Measurements from ENCODE around the gene ZIC4. TPM values are rescaled to one million over a fixed set of nuclear protein-coding genes. Genes with fewer than 3 reads are reported as not detected.

Gene ZIC4
- total and polyA plus RNA-seq, 2 of the 4 experiments (the other 2 are of a cell fraction) = not detected

DNA sequence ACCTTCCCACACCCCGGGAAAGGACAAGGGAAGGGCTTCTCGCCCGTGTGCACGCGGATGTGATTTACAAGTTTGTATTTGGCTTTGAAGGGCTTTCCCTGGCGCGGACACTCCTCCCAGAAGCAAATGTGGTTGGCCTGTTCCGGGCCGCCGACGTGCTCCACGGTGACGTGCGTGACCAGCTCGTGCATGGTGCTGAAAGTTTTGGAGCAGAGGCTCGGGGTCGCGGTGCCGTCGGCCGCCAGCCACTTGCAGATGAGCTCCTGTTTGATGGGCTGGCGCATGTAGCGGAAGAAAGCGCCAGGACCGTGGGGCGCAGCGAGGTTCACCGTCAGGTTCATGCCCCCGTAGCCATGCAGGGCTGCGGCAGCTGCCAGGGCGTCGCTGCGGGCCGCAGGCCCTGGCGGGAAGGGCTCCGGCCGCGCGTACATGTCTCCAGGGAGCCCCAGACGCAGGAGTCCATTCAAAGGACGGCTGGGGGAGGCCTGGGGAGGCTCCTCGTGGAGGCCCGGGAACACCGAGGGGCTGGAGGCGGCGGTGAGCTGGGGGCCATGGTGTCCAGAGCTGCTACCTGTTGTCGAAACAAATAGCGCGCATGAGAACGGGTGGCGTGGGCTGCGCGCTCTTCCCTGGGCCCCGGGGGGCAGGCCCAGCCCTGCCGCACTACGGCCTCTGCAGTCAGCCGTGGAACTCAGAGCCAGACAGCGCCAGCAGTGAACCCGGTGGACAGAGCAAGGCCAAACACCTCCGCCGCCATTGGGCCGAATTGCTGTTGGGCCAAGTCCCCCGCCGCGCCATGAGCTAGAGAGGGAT lies 10.2 kb downstream of the ZIC4 start:
- in situ Hi-C loops (cut with MboI; ENCODE audit: low sequenced_read_pairs) (no loop called here), dilution Hi-C loops (cut with HindIII; ENCODE audit: low sequenced_read_pairs, unreplicated experiment) (no loop called here), intact Hi-C loops (cut with micrococcal nuclease) (no loop called here)
- no peak overlapping the region for H3K4me2 ChIP-seq (ENCODE audit: low read depth, low read length)
- TF ChIP-seq RAD21 (IDR thresholded peaks at IDR 0.05; ENCODE audit: low read length) = no peak
- ATAC-seq (ENCODE audit: low read depth) = no peak
- H3K9ac ChIP-seq (ENCODE audit: low read depth, low read length) = no peak overlapping the region
- peaks cover 88% of the 10 kb centered on the region for H3K27me3 ChIP-seq (ENCODE audit: control insufficient read depth, insufficient read depth, low read length)
- H3K9me1 ChIP-seq (ENCODE audit: insufficient read depth, low read length) = no peaks in the 10 kb centered on the region
- no peak overlapping the region for H4K8ac ChIP-seq (ENCODE audit: low read depth in 2 of 2, low read length in 2 of 2)
- no peaks in the 10 kb centered on the region; the same call in 1 of the 2 replicates for H4K20me1 ChIP-seq (ENCODE audit: insufficient read depth, low read length)
- H2BK15ac ChIP-seq (ENCODE audit: low read depth, low read length) = no peak overlapping the region
- no peaks in the 10 kb centered on the region for H3K79me1 ChIP-seq (ENCODE audit: low read depth in 1 of 2, low read length in 2 of 2)
- no peak overlapping the region for H2BK20ac ChIP-seq (ENCODE audit: low read depth, low read length)
- peak overlapping the region; percentile 41 for H2AFZ ChIP-seq (replicated peaks; ENCODE audit: low read length, poor library complexity)
- no peak overlapping the region for H2BK120ac ChIP-seq (ENCODE audit: low read depth, low read length)
- BruUV-seq (replicated peaks) = no TSS peak
- H3K4me1 ChIP-seq (ENCODE audit: control insufficient read depth, insufficient read depth, low read length) = no peaks in the 10 kb centered on the region
- H4K5ac ChIP-seq (ENCODE audit: low read depth, low read length) = no peak overlapping the region
- no peak overlapping the region for H3K18ac ChIP-seq (ENCODE audit: low read depth, low read length)
- no peak overlapping the region for H2BK5ac ChIP-seq (ENCODE audit: low read depth, low read length, poor library complexity, severe bottlenecking)
- no peak overlapping the region for H3K23ac ChIP-seq (ENCODE audit: low read depth, low read length)
- peaks cover 24% of the 10 kb centered on the region; the same call in 1 of the 2 replicates for H3K9me3 ChIP-seq (ENCODE audit: control insufficient read depth, insufficient read depth, low read length)
- CTCF ChIA-PET = no interaction called here
- H3K56ac ChIP-seq (ENCODE audit: extremely low read depth, insufficient read depth, low read length) = no peak overlapping the region
- H3K4me3 ChIP-seq (ENCODE audit: insufficient read depth, low read depth, low read length) = no peak overlapping the region
- no peak overlapping the region for H3K4ac ChIP-seq (ENCODE audit: low read depth, low read length)
- H3K14ac ChIP-seq (replicated peaks; ENCODE audit: low read depth, low read length) = no peak overlapping the region
- no peak overlapping the region for H4K91ac ChIP-seq (ENCODE audit: insufficient read depth, low read depth, low read length)
- H3K36me3 ChIP-seq (ENCODE audit: control insufficient read depth, insufficient read depth, low read length) = no peaks in the 10 kb centered on the region
- POLR2A ChIA-PET (ENCODE audit: unreplicated experiment) = no interaction called here
- H2AK5ac ChIP-seq (ENCODE audit: low read depth, low read length) = no peak overlapping the region
- H3K27ac ChIP-seq (ENCODE audit: insufficient read depth, low read length) = no peak overlapping the region
- WGBS, 2 experiments (ENCODE audit: extremely low coverage in 2 of 2, insufficient read length in 1 of 2) = 9% methylated on average over 34 of the region's 65 CpGs; no CpG with 5 or more reads in 1 of the 2 experiments
- no peak for DNase-seq
- H2AK9ac ChIP-seq (replicated peaks; ENCODE audit: low read depth, low read length, poor library complexity) = peak overlapping the region; percentile 39
